ENCODE data around the gene NPC1. TPM values are rescaled to one million over a fixed set of nuclear protein-coding genes. Genes with fewer than 3 reads are reported as not detected.
"Not testable (repeated sequence)": the region's sequence is repeated elsewhere in the genome, so short reads cannot be mapped to it uniquely, and the experiment has no call there.

Gene NPC1
- total RNA-seq, 1 donor from 2014 or later = 30.2 TPM

GRCh38 chr18:23577521-23577920 lies 8.8 kb downstream of the NPC1 start:
- not testable (repeated sequence) for DNase-seq (ENCODE audit: low read depth in 2 of 2)

DNA sequence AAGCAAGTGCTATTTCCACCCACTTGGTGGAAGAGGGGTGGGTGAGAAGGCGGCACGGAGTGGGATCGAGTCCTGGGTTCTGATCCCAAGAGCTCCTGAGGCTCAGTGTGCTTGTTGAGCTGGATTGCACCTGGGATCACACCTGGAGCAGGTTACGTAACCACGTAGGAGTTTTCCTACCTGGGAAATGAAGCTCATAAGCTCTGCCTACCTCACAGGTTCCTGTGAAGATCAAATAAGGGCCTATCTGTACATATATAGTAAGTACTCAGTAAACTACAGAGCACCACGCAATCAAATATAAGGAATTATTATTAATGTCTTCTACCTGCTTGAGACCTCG lies 11.0 kb downstream of the NPC1 start:
- no peak for DNase-seq (ENCODE audit: low read depth in 2 of 2)

DNA sequence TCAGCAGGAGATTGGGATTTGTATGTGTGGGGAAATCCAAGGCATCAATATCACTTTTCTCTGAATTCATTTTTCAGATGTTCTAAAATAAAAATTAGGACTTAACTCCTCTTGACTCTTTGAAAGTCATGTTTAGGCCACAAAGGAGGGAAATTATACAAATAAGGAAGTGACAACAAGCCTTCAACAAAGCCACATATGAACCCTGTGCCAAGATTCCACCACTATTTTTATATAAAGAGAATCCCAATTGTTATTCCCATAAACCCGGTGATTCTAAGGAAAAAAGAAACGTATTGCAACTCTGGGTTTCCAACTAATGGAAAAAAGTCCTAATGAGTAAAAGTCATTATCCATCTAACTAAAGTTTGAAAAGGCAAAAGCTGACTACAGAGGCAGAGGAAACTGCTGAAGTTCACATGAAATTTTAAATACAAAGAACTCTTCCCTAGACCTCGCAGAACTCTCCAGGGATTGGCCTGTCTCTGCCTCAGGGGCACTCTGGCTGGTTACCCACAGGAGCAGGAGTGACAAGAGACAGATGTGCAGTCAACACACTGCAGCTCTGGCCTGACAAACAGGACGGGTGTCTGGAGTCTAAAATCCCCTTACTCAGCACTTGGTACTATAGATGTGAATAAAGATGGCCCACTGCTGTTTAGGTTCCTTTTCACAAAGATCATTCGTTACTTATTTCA lies 11.5 kb downstream of the NPC1 start:
- DNase-seq (ENCODE audit: low read depth in 2 of 2) = peak in 1 of 2 donors; percentile 57

DNA sequence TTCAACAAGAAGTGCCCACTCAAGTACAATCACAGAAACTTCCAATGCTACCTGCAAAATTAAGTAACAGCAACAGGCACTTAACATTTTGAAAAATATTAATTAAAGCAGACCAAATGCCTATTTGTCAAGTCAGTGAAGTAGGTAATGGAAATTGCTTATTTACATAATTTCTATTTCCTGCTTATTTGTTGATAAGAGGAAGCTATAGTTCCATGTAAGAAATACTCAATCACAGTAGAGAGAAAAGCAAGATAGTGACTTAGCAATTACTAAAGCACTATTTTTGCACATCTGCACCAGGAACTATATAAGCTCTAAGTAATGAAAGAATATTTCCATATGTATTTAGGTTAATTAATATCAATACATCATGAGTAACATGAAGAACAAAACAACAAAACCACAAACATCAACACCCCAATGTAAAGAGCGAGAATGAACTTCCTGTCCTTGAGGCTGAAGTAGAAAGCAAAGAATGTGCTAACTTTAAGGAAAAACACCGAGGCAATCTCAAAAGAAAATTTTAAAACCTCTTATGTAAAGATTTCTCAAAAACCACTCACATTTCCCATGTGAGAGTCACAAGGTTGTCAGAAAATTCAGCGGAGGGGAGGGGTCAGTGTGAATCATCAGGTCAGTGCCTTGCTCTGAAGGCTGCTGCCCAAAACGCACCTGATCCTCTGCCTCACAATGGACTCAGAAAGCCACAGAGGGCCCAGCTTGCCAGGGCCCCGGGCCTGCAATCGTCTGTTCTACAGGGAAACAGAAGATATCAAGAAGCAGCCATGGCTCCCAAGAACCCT lies 12.5 kb downstream of the NPC1 start:
- DNase-seq (ENCODE audit: low read depth in 2 of 2) = peak; percentile 62 to 65

GRCh38 chr18:23573020-23573419 lies 13.3 kb downstream of the NPC1 start:
- no peak for DNase-seq (ENCODE audit: low read depth in 2 of 2)

- DNase-seq (ENCODE audit: low read depth in 2 of 2) = no peak
These were observed 13.7 kb downstream of the NPC1 start for GRCh38 chr18:23572570-23572969.

DNA sequence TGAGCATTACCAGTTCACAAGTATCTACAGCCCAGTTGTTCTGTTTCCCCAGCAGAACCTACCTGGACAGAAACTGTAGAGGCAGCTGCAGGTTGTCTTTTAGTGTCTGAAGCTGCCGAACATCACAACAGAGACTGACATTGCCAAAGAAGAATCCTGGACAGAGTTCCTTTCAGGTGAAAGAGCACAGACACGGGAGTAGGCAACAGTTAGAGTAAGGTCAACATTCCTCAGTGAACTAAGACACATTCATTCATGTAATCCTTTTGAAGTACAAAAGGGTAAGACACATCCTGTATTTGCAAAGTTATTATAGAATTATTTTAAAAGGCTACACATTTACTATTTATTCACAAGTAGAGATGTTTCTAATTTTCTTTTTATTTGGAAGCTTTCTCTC lies 14.3 kb downstream of the NPC1 start:
- DNase-seq (ENCODE audit: low read depth in 2 of 2) = no peak

DNA sequence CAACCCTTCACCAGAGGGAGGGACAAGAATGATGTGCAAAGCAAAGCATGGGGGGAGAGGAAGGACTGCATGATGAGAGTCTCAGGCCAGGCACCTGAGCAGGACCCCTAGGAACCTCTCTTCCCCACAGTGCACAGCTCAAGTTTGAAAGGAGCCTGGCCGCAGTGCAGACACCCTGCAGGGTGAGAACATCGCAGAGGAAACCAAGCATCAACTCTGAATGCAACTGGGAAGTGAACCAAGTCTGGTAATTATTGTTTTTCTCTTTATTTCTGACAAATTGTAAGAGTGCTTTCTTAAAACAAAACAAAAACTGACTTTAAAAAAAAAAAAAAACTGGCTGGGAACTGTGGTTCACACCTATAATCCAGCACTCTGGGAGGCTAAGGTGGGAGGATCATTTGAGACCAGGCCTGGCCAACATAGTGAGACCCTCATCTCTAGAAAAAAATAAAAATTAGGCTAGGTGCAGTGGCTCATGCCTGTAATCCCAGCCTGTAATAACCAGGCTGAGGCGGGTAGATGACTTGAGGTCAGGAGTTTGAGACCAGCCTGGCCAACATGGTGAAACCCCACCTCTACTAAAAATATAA lies 15.3 kb downstream of the NPC1 start:
- DNase-seq (ENCODE audit: low read depth in 2 of 2) = no peak

DNA sequence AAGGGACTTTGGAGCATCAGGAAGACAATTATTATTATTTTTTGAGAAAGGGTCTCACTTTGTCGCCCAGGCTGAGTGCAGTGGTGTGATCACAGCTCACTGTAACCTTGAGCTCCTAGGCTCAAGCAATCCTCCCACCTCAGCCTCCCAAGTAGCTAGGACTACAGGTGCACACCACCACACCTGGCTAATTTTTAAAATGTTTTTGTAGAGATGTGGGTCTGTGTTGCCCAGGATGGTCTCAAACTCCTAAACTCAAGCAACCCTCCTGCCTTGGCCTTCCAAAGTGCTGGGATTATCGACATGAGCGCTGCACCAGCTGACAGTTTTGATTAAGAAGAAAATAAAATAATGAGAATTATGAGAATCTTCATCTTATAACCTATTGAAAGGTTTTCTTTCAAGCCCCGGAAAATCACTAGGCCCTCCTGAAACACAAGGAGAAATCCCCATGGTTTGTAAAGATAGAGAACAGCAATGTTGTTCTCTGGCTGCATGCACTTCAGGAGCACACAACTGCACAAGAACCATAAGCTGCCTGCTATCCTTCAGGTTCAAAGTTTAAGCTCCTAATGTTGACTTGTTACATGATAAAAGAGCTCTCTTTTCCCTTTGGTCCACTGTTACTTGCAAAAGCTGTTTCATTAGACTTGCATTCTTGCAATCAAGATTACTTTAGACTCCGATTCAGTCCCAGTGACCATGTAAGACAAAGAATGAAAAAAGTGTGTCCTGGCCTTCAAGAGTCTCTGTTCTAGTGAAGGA lies 16.8 kb downstream of the NPC1 start:
- no peak for DNase-seq (ENCODE audit: low read depth in 2 of 2)

GRCh38 chr18:23568281-23569138 lies 17.8 kb downstream of the NPC1 start:
- DNase-seq (ENCODE audit: low read depth in 2 of 2) = peak in 1 of 2 donors; percentile 72

GRCh38 chr18:23567671-23568070 lies 18.6 kb downstream of the NPC1 start:
- DNase-seq (ENCODE audit: low read depth in 2 of 2) = no peak

GRCh38 chr18:23565916-23566547 lies 20.3 kb downstream of the NPC1 start:
- DNase-seq (ENCODE audit: low read depth in 2 of 2) = no peak

- peak in 1 of 2 donors; percentile 49 for DNase-seq (ENCODE audit: low read depth in 2 of 2)
These were observed 22.8 kb downstream of the NPC1 start for GRCh38 chr18:23563377-23564043.

DNA sequence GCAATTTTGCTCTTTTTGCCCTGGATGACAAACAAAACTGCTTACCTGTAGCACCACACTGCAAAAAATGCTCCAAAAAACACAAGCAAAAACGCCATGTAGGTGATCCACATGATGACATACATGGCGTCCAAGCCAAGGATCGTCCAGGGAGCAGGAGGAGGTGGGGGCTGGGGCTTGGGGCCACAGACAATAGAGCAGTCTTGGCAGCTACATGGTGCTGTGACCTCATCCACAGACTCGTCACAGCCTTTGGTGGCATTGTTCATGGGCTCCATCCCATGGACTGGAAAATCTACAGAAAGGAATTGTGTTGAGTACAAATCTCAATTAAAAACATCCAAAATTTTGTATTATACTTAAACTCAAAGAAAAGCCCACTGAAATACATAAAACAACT lies 26.1 kb downstream of the NPC1 start:
- peak in 1 of 2 donors; percentile 16 for DNase-seq (ENCODE audit: low read depth in 2 of 2)

DNA sequence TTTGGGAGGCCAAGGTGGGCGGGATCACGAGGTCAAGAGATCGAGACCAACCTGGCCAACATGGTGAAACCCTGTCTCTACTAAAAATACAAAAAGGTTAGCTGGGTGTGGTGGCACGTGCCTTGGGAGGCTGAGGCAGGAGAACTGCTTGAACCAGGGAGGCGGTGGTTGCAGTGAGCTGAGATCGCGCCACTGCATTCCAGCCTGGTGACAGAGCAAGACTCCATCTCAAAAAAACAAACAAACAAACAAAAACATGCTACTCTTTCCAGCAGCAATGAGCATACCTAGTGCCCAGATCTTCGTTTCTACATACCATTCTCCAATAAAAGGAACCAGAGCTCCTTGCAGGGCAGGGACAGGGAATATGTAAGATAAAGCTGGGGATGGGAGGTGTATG lies 28.8 kb downstream of the NPC1 start:
- DNase-seq (ENCODE audit: low read depth in 2 of 2) = not testable (repeated sequence)

- no peak for DNase-seq (ENCODE audit: low read depth in 2 of 2)
These were observed 30.0 kb downstream of the NPC1 start for GRCh38 chr18:23556145-23556780.

- DNase-seq (ENCODE audit: low read depth in 2 of 2) = no peak
These were observed 32.4 kb downstream of the NPC1 start for GRCh38 chr18:23553887-23554286.

DNA sequence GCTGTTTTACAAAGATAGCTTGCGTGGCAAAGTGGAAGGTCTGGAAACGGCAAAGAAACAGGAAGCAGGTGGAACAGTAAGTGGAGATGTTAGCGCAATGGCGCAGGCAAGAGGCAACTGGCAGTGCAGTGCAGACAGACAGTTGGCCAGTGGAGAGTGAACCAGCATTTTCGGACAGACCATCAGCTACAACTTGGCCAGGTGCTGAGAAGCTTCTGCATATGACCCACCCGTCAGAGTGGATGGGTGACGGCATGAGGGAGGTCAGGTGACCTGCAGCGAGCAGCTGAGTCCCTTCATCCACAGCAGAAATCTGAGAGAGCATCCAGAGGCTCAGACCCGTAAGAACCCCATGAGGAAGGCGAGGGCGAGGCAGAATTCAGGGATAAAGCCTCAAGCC lies 33.8 kb downstream of the NPC1 start:
- DNase-seq (ENCODE audit: low read depth in 2 of 2) = no peak

GRCh38 chr18:23551978-23552377 lies 34.3 kb downstream of the NPC1 start:
- DNase-seq (ENCODE audit: low read depth in 2 of 2) = no peak

All from lung microvascular endothelial cell (primary cell).